GM12878 (cell line): ENCODE results near the gene EIF2D. TPM values are rescaled to one million over a fixed set of nuclear protein-coding genes. Genes with fewer than 3 reads are reported as not detected.

Experiments used
- ATAC-seq: fragments of 200-7000 bp; cut with Tn5 transposase; 3 replicates; pipeline ENCODE4 v1.9.1; 2020; ENCODE audit warnings: mild to moderate bottlenecking, moderate library complexity
- BruUV-seq: library from RNA; stranded (reverse); fragments of 400-500 nt; replicated peaks from 2 replicates; lab custom pipeline; 2021; lab: Mats Ljungman, UMichigan
- CTCF ChIA-PET: fragments of 300-600 bp; sonication (Branson Sonifier 250); formaldehyde crosslinking; extraction: SDS; loops from one replicate; lab custom pipeline; 2021; ENCODE audit warnings: inconsistent platforms; lab: Yijun Ruan, JAX
- POLR2A ChIA-PET: fragments of 350-600 bp; formaldehyde crosslinking; extraction: SDS; loops from one replicate; lab custom pipeline; 2021; ENCODE audit warnings: inconsistent platforms; lab: Charles Lee
- RAD21 ChIA-PET: fragments of 300-600 bp; sonication (Branson Sonifier 250); formaldehyde crosslinking; loops from one replicate; lab custom pipeline; 2023; ENCODE audit warnings: antibody characterized with exemption; ENCODE audit not compliant: unreplicated experiment; lab: Charles Lee
- SMC1A ChIA-PET: fragments of 300-600 bp; sonication (Branson Sonifier 250); formaldehyde crosslinking; loops from one replicate; lab custom pipeline; 2023; ENCODE audit not compliant: unreplicated experiment, uncharacterized antibody; lab: Charles Lee
- DNase-seq: peaks from one replicate; pipeline ENCODE4 v3.0.0-alpha.2; 2011; ENCODE audit warnings: low read depth, low spot score
- FAIRE-seq: peaks from 3 replicates; lab custom pipeline; 2011; peaks lifted over from hg19 to GRCh38; lab: Jason Lieb, UNC
- H2AFZ ChIP-seq: 2 replicates; pipeline ENCODE4 v1.6.0; 2011; ENCODE audit warnings: low read depth, low read length, control low read depth; ENCODE audit not compliant: control insufficient read depth
- H3K27ac ChIP-seq: 2 replicates; pipeline ENCODE4 v1.5.1; 2011; ENCODE audit warnings: control low read depth; ENCODE audit not compliant: control insufficient read depth, insufficient read depth
- H3K27me3 ChIP-seq, 2 experiments: replicated peaks in 1 of 2; 2 replicates each; pipeline versions ENCODE4 v1.6.0 to v1.6.1; 2011; ENCODE audit warnings: low read length in 1 of 2; ENCODE audit not compliant: control insufficient read depth in 2 of 2, insufficient read depth in 2 of 2
- H3K36me3 ChIP-seq, 2 experiments: 2 replicates each; pipeline ENCODE4 v1.5.1; 2011; ENCODE audit warnings: low read length in 1 of 2; ENCODE audit not compliant: control insufficient read depth in 2 of 2, insufficient read depth in 2 of 2
- H3K4me1 ChIP-seq: 2 replicates; pipeline ENCODE4 v1.6.1; 2011; ENCODE audit warnings: mild to moderate bottlenecking, low read length, moderate library complexity, mixed read lengths; ENCODE audit not compliant: control insufficient read depth, insufficient read depth
- H3K4me2 ChIP-seq: 2 replicates; pipeline ENCODE4 v1.6.0; 2011; ENCODE audit warnings: control low read depth; ENCODE audit not compliant: control insufficient read depth, insufficient read depth
- H3K4me3 ChIP-seq: fragments of 200-600 bp; sonication (generic); 2 replicates; pipeline ENCODE4 v1.5.1; 2016
- H3K79me2 ChIP-seq: 2 replicates; pipeline ENCODE4 v1.6.0; 2011; ENCODE audit warnings: low read length; ENCODE audit not compliant: control insufficient read depth, insufficient read depth
- H3K9ac ChIP-seq: 2 replicates; pipeline ENCODE4 v1.8.0; 2011; ENCODE audit warnings: low read length, control low read depth, mixed read lengths; ENCODE audit not compliant: control insufficient read depth, insufficient read depth
- H3K9me3 ChIP-seq: replicated peaks from 3 replicates; pipeline ENCODE4 v1.5.1; 2011; ENCODE audit warnings: mild to moderate bottlenecking, low read length; ENCODE audit not compliant: control insufficient read depth, insufficient read depth
- H4K20me1 ChIP-seq: 2 replicates; pipeline ENCODE4 v1.6.0; 2011; ENCODE audit not compliant: control insufficient read depth, insufficient read depth
- CHD4 ChIP-seq: fragments of 200-600 bp; sonication (generic); IDR thresholded peaks from 2 replicates; pipeline ENCODE4 v1.6.1; 2016; ENCODE audit warnings: mild to moderate bottlenecking
- E4F1 ChIP-seq: fragments of 450-650 bp; IDR thresholded peaks from 2 replicates; pipeline ENCODE4 v1.6.1; 2018; ENCODE audit warnings: borderline replicate concordance, mild to moderate bottlenecking; ENCODE audit not compliant: partially characterized antibody
- ETV6 ChIP-seq, 2 experiments: fragments of 450-650 bp in 1 of 2; IDR thresholded peaks in 1 of 2; conservative IDR thresholded peaks in 1 of 2; 2 replicates each; pipeline ENCODE4 v1.6.1; 2014; ENCODE audit warnings: antibody characterized with exemption in 1 of 2, borderline replicate concordance in 1 of 2, low read depth in 1 of 2, mild to moderate bottlenecking in 1 of 2, moderate library complexity in 1 of 2
- GATAD2B ChIP-seq: fragments of 450-650 bp; conservative IDR thresholded peaks from 2 replicates; pipeline ENCODE4 v1.6.1; 2017; ENCODE audit warnings: low read depth, mild to moderate bottlenecking, moderate library complexity
- HDGF ChIP-seq: fragments of 450-650 bp; IDR thresholded peaks from 2 replicates; pipeline ENCODE4 v1.6.1; 2016; ENCODE audit warnings: antibody characterized with exemption
- KAT2A ChIP-seq: conservative IDR thresholded peaks from 2 replicates; pipeline ENCODE4 v1.6.1; 2011; ENCODE audit warnings: low read depth, low read length; ENCODE audit not compliant: control insufficient read depth
- MEF2B ChIP-seq: fragments of 450-650 bp; IDR thresholded peaks from 2 replicates; pipeline ENCODE4 v1.6.1; 2018; ENCODE audit warnings: mild to moderate bottlenecking, moderate library complexity; ENCODE audit not compliant: partially characterized antibody, poor library complexity, severe bottlenecking
- PRDM15 ChIP-seq: fragments of 450-650 bp; formaldehyde crosslinking; IDR thresholded peaks from 2 replicates; pipeline ENCODE4 v1.4.0; 2020; ENCODE audit warnings: mild to moderate bottlenecking, moderate library complexity
- TARDBP ChIP-seq: IDR thresholded peaks from 2 replicates; pipeline ENCODE4 v1.6.1; 2016; ENCODE audit warnings: borderline replicate concordance
- TCF12 ChIP-seq: IDR thresholded peaks from 2 replicates; pipeline ENCODE4 v1.6.1; 2011; ENCODE audit warnings: low read depth, mild to moderate bottlenecking, low read length
- YBX1 ChIP-seq: fragments of 450-650 bp; IDR thresholded peaks from 2 replicates; pipeline ENCODE4 v1.6.1; 2016; ENCODE audit warnings: antibody characterized with exemption
- YY1 ChIP-seq: IDR thresholded peaks from 2 replicates; pipeline ENCODE4 v1.6.1; 2011; ENCODE audit warnings: low read depth, mild to moderate bottlenecking, low read length
- ZBTB33 ChIP-seq: fragments of 450-650 bp; IDR thresholded peaks from 2 replicates; pipeline ENCODE4 v1.6.1; 2017; ENCODE audit warnings: mild to moderate bottlenecking
- ZNF207 ChIP-seq: fragments of 450-650 bp; IDR thresholded peaks from 2 replicates; pipeline ENCODE4 v1.6.1; 2014; ENCODE audit warnings: antibody characterized with exemption, mild to moderate bottlenecking, borderline replicate concordance
- ZNF217 ChIP-seq: fragments of 450-650 bp; IDR thresholded peaks from 2 replicates; pipeline ENCODE4 v1.6.1; 2017; ENCODE audit warnings: antibody characterized with exemption, mild to moderate bottlenecking
- WGBS: methylation state at CpG from one replicate; pipeline ENCODE4 v1.1.6; 2016; ENCODE audit warnings: low lambda C conversion rate; ENCODE audit not compliant: insufficient replicate concordance, insufficient coverage; ENCODE audit errors: missing lambda C conversion rate; 5-methylcytosine and 5-hydroxymethylcytosine counted together
- in situ Hi-C: fragments of 300-500 bp; cut with MboI; formaldehyde crosslinking; loops from 9 replicates; pipeline ENCODE4 v1.14.3; 2018; ENCODE audit warnings: mixed read lengths
- intact Hi-C: fragments of 100-400 bp; cut with micrococcal nuclease; formaldehyde crosslinking; loops from one replicate; pipeline ENCODE4 v1.14.2; 2022; ENCODE audit not compliant: unreplicated experiment
- polyA plus RNA-seq, 11 experiments: library from polyadenylated mRNA; depleted of rRNA in 4 of 11; unstranded in 6 of 11; stranded (reverse) in 5 of 11; fragments of >200 nt; fragmentation: Nextera tagmentation in 4 of 11; fragmentation: Illumina TruSeq in 1 of 11; extraction: Ambion mirVana in 4 of 11; extraction: Trizol in 1 of 11; gene quantifications; 1 replicate in 1 of 11; 2 replicates in 10 of 11; pipeline versions ENCODE4 v1.2.1 to v1.2.3, GENCODE V29; 2011 to 2016; ENCODE audit warnings: inconsistent platforms in 2 of 11, missing spikeins in 2 of 11, low read depth in 1 of 11
- total RNA-seq, 4 experiments: library from RNA; depleted of rRNA in 3 of 4; stranded (reverse); fragments of >200 nt in 3 of 4; fragmentation: Illumina TruSeq in 1 of 4; extraction: Trizol in 1 of 4; gene quantifications; 2 replicates each; pipeline versions ENCODE4 v1.2.1 to v1.2.3, GENCODE V29; 2013 to 2021

EIF2D gene
- total and polyA plus RNA-seq, 10 of the 15 experiments (the other 5 are each of a cell fraction or from before 2014, with no cell fraction given), result 65.2 to 133 (median 79.0) TPM

- ChIA-PET SMC1A (interaction anchor here (0.6 to 8.9 kb wide), 11 partner anchors 12 to 305 kb away, joined by 3 to 139 read pairs (median 3); partner anchors contain the start of gene DYRK3), CTCF (interaction anchor here (0.7 to 28.3 kb wide), 6 partner anchors 12 to 333 kb away, joined by 3 to 1150 read pairs (median 5); partner anchors contain the start of gene DYRK3)
- TF ChIP-seq YBX1, result no peak
- TF ChIP-seq CHD4, result no peak
- TF ChIP-seq TCF12, result no peak
- TF ChIP-seq GATAD2B, result no peak
- no peak for TF ChIP-seq ZBTB33
- TF ChIP-seq MEF2B, result no peak
- TF ChIP-seq E4F1, result no peak
- no peak for TF ChIP-seq ZNF207
- no peak for TF ChIP-seq ETV6 (conservative IDR thresholded peaks at IDR 0.05 in 1 of 2, IDR thresholded peaks at IDR 0.05 in 1 of 2; ENCODE audit: borderline replicate concordance in 1 of 2, low read depth in 1 of 2)
- no peak for TF ChIP-seq PRDM15 (CRISPR knock-in tag)
- no peak for TF ChIP-seq HDGF
- TF ChIP-seq KAT2A, result no peak
- no peak for TF ChIP-seq TARDBP
- no peak for TF ChIP-seq YY1
- TF ChIP-seq ZNF217, result no peak
Observed at GRCh38 chr1:206649261-206649921, 37.1 kb upstream of the EIF2D start.

More at GRCh38 chr1:206649261-206649921, 37.1 kb upstream of the EIF2D start:
- H3K27me3 ChIP-seq, result no peaks in the 10 kb centered on the region
- in situ Hi-C loops, result no loop called here
- H3K4me3 ChIP-seq, result no peak overlapping the region
- ChIA-PET RAD21 (interaction anchor here (1.2 to 4.7 kb wide), 4 partner anchors 12 to 18 kb away, joined by 3 to 30 read pairs (median 6); partner anchors contain the start of gene DYRK3), POLR2A (interaction anchor here (1.1 to 2.7 kb wide), 7 partner anchors 11 to 180 kb away, joined by 3 to 8 read pairs (median 4); partner anchors contain the start of genes DYRK3 and IKBKE)
- no peak overlapping the region for H2AFZ ChIP-seq
- FAIRE-seq, result no peak
- intact Hi-C loops, result no loop called here
- H3K9me3 ChIP-seq, result no peaks in the 10 kb centered on the region
- H3K79me2 ChIP-seq, result no peaks in the 10 kb centered on the region
- no peaks in the 10 kb centered on the region for H4K20me1 ChIP-seq
- 90% methylated on average over 5 of the region's 5 CpGs for WGBS
- no TSS peak for BruUV-seq
- H3K4me1 ChIP-seq, result no peaks in the 10 kb centered on the region
- no peak overlapping the region for H3K4me2 ChIP-seq
- H3K9ac ChIP-seq, result no peak overlapping the region
- ATAC-seq, result no peak
- DNase-seq, result no peak
- no peak overlapping the region for H3K27ac ChIP-seq
- peaks cover 3 to 20% of the 10 kb centered on the region in 2 experiments; a peak in 3 of 4 replicates for H3K36me3 ChIP-seq
